Large intestine (tissue), 3 donors: ENCODE results near the gene MRC2. TPM values are rescaled to one million over a fixed set of nuclear protein-coding genes. Genes with fewer than 3 reads are reported as not detected.

ENCODE experiments used
- DNase-seq, 2 donors: peaks; one replicate each; pipeline versions ENCODE4 v3.0.0 to v3.0.0-alpha.2; 2013
- H3K27ac ChIP-seq: one replicate; pipeline ENCODE4 v1.5.1; 2013; ENCODE audit warnings: low read length
- H3K27me3 ChIP-seq: 2 replicates; pipeline ENCODE4 v1.6.1; 2013; ENCODE audit warnings: low read length; ENCODE audit not compliant: control insufficient read depth, insufficient read depth
- H3K36me3 ChIP-seq: 2 replicates; pipeline ENCODE4 v1.6.1; 2013; ENCODE audit warnings: low read length; ENCODE audit not compliant: control insufficient read depth, insufficient read depth
- H3K4me1 ChIP-seq: one replicate; pipeline ENCODE4 v1.6.1; 2013; ENCODE audit warnings: low read length; ENCODE audit not compliant: control insufficient read depth, insufficient read depth
- H3K4me3 ChIP-seq: one replicate; pipeline ENCODE4 v1.5.1; 2013; ENCODE audit warnings: low read length
- H3K9me3 ChIP-seq: one replicate; pipeline ENCODE4 v1.6.1; 2013; ENCODE audit warnings: mild to moderate bottlenecking, low read depth, low read length, moderate library complexity; ENCODE audit not compliant: control insufficient read depth
- WGBS: methylation state at CpG from one replicate; pipeline ENCODE4 v1.1.5; 2013; ENCODE audit warnings: low lambda C conversion rate; ENCODE audit not compliant: insufficient coverage; 5-methylcytosine and 5-hydroxymethylcytosine counted together
- polyA plus RNA-seq: library from polyadenylated mRNA; unstranded; fragments of 120-200 nt; gene quantifications from one replicate; pipeline ENCODE4 v1.2.1, GENCODE V29; 2013

The MRC2 gene
- polyA plus RNA-seq, 1 donor = 20.1 TPM

GRCh38 chr17:62701706-62702085 lies 74.2 kb downstream of the MRC2 start:
- no peaks in the 10 kb centered on the region for H3K36me3 ChIP-seq
- no peaks in the 10 kb centered on the region for H3K9me3 ChIP-seq
- H3K27ac ChIP-seq = no peak overlapping the region
- no peak overlapping the region for H3K4me3 ChIP-seq
- H3K4me1 ChIP-seq = peaks cover 4% of the 10 kb centered on the region
- no peak for DNase-seq
- H3K27me3 ChIP-seq = peaks cover 44% of the 10 kb centered on the region
- WGBS = no CpG with 5 or more reads among the region's 8 CpGs

GRCh38 chr17:62702746-62703260 lies 75.3 kb downstream of the MRC2 start:
- no peak for DNase-seq
- Histone ChIP-seq H3K27me3 (peaks cover 44% of the 10 kb centered on the region), H3K27ac (no peak overlapping the region), H3K9me3 (no peaks in the 10 kb centered on the region), H3K4me1 (peaks cover 4% of the 10 kb centered on the region), H3K4me3 (no peak overlapping the region), H3K36me3 (no peaks in the 10 kb centered on the region)
- WGBS = no CpG with 5 or more reads among the region's 6 CpGs

- Histone ChIP-seq H3K4me1 (peaks cover 4% of the 10 kb centered on the region), H3K36me3 (no peaks in the 10 kb centered on the region), H3K27me3 (peaks cover 43% of the 10 kb centered on the region), H3K4me3 (no peak overlapping the region), H3K27ac (no peak overlapping the region), H3K9me3 (no peaks in the 10 kb centered on the region)
- no peak for DNase-seq
- WGBS = no CpG with 5 or more reads among the region's 16 CpGs
These were observed 75.8 kb downstream of the MRC2 start for GRCh38 chr17:62703261-62703775.

GRCh38 chr17:62703776-62704380 lies 76.4 kb downstream of the MRC2 start:
- H3K27ac ChIP-seq = no peak overlapping the region
- H3K4me3 ChIP-seq = peak overlapping the region; percentile 52
- no CpG with 5 or more reads among the region's 80 CpGs for WGBS
- DNase-seq = peak; percentile 35 to 64
- peaks cover 4% of the 10 kb centered on the region for H3K4me1 ChIP-seq
- H3K9me3 ChIP-seq = no peaks in the 10 kb centered on the region
- no peaks in the 10 kb centered on the region for H3K36me3 ChIP-seq
- H3K27me3 ChIP-seq = peaks cover 43% of the 10 kb centered on the region

- Histone ChIP-seq H3K27ac (peak overlapping the region; percentile 4), H3K27me3 (peaks cover 43% of the 10 kb centered on the region), H3K9me3 (no peaks in the 10 kb centered on the region), H3K4me3 (peak overlapping the region; percentile 52), H3K4me1 (peaks cover 4% of the 10 kb centered on the region), H3K36me3 (no peaks in the 10 kb centered on the region)
- 0% methylated on average over 1 of the region's 31 CpGs for WGBS
- DNase-seq = peak in 1 of 2 donors; percentile 44
These were observed 77.0 kb downstream of the MRC2 start for GRCh38 chr17:62704381-62704971.

GRCh38 chr17:62705156-62705777 lies 77.8 kb downstream of the MRC2 start:
- H3K27ac ChIP-seq = peak overlapping the region; percentile 36
- no CpG with 5 or more reads among the region's 11 CpGs for WGBS

GRCh38 chr17:62705778-62706597 lies 78.5 kb downstream of the MRC2 start:
- Histone ChIP-seq H3K4me3 (no peak overlapping the region), H3K36me3 (no peaks in the 10 kb centered on the region), H3K27ac (peak overlapping the region; percentile 36), H3K27me3 (peaks cover 43% of the 10 kb centered on the region), H3K9me3 (no peaks in the 10 kb centered on the region), H3K4me1 (peaks cover 4% of the 10 kb centered on the region)
- WGBS = no CpG with 5 or more reads among the region's 14 CpGs
- DNase-seq = peak in 1 of 2 donors; percentile 39

More at GRCh38 chr17:62705156-62705777, 77.8 kb downstream of the MRC2 start:
- H3K4me1 ChIP-seq = peaks cover 4% of the 10 kb centered on the region
- no peaks in the 10 kb centered on the region for H3K9me3 ChIP-seq
- DNase-seq = peak in 1 of 2 donors; percentile 17
- no peaks in the 10 kb centered on the region for H3K36me3 ChIP-seq
- H3K27me3 ChIP-seq = peaks cover 43% of the 10 kb centered on the region
- peak overlapping the region; percentile 52 for H3K4me3 ChIP-seq

- no peak overlapping the region for H3K27ac ChIP-seq
- 80% methylated on average over 1 of the region's 20 CpGs for WGBS
- no peaks in the 10 kb centered on the region for H3K9me3 ChIP-seq
- no peaks in the 10 kb centered on the region for H3K36me3 ChIP-seq
- no peak overlapping the region for H3K4me3 ChIP-seq
- peaks cover 4% of the 10 kb centered on the region for H3K4me1 ChIP-seq
- H3K27me3 ChIP-seq = peaks cover 43% of the 10 kb centered on the region
- no peak for DNase-seq
These were observed 79.3 kb downstream of the MRC2 start for GRCh38 chr17:62706598-62707424.

GRCh38 chr17:62707425-62707739 lies 79.9 kb downstream of the MRC2 start:
- H3K4me1 ChIP-seq = peaks cover 4% of the 10 kb centered on the region
- H3K27me3 ChIP-seq = peaks cover 47% of the 10 kb centered on the region
- WGBS = no CpG with 5 or more reads among the region's 9 CpGs

More at GRCh38 chr17:62707425-62707739, 79.9 kb downstream of the MRC2 start:
- no peak for DNase-seq
- Histone ChIP-seq H3K27ac (no peak overlapping the region), H3K36me3 (no peaks in the 10 kb centered on the region), H3K4me3 (no peak overlapping the region), H3K9me3 (no peaks in the 10 kb centered on the region)
